ENCODE measurements around the gene TBX18.
A peak's percentile ranks its signal among the peaks of the same experiment; 100 is the strongest.

Gene TBX18

DNA sequence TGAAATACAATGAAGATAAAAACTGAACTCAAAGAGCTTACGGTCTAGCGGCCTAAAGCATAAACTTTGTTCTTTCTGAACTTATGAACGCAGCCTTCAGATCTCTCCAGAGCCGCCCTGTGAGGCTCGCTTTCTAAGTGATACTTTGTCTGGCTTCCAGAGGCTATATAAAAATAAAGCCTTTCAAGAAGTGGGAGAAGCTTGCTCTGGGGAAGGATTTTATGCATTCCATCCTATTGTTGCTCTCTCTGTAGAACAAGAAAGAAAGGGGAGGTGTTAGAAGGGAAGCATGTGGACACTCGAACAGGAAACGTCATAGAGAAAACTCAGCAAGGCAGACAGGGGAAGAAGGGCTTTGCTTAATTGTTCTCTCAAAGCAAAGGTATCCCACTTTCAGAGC, 77.0 kb downstream of the TBX18 start:
- TF ChIP-seq, protein P1, sequence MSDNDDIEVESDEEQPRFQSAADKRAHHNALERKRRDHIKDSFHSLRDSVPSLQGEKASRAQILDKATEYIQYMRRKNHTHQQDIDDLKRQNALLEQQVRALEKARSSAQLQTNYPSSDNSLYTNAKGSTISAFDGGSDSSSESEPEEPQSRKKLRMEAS (IDR thresholded peaks at IDR 0.05), result no peak
- TF ChIP-seq TEAD4 (IDR thresholded peaks at IDR 0.05), result no peak
- TF ChIP-seq YY1 (IDR thresholded peaks at IDR 0.05; ENCODE audit: low read depth), result no peak
- TF ChIP-seq CREB1 (IDR thresholded peaks at IDR 0.05; ENCODE audit: low read depth), result no peak
- no peak for TF ChIP-seq NFIC (IDR thresholded peaks at IDR 0.05)
- no peak for TF ChIP-seq RAD21 (IDR thresholded peaks at IDR 0.05; ENCODE audit: low read depth)
- TF ChIP-seq, protein P2, sequence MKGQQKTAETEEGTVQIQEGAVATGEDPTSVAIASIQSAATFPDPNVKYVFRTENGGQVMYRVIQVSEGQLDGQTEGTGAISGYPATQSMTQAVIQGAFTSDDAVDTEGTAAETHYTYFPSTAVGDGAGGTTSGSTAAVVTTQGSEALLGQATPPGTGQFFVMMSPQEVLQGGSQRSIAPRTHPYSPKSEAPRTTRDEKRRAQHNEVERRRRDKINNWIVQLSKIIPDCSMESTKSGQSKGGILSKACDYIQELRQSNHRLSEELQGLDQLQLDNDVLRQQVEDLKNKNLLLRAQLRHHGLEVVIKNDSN (IDR thresholded peaks at IDR 0.05), result no peak
- TF ChIP-seq, protein P3, sequence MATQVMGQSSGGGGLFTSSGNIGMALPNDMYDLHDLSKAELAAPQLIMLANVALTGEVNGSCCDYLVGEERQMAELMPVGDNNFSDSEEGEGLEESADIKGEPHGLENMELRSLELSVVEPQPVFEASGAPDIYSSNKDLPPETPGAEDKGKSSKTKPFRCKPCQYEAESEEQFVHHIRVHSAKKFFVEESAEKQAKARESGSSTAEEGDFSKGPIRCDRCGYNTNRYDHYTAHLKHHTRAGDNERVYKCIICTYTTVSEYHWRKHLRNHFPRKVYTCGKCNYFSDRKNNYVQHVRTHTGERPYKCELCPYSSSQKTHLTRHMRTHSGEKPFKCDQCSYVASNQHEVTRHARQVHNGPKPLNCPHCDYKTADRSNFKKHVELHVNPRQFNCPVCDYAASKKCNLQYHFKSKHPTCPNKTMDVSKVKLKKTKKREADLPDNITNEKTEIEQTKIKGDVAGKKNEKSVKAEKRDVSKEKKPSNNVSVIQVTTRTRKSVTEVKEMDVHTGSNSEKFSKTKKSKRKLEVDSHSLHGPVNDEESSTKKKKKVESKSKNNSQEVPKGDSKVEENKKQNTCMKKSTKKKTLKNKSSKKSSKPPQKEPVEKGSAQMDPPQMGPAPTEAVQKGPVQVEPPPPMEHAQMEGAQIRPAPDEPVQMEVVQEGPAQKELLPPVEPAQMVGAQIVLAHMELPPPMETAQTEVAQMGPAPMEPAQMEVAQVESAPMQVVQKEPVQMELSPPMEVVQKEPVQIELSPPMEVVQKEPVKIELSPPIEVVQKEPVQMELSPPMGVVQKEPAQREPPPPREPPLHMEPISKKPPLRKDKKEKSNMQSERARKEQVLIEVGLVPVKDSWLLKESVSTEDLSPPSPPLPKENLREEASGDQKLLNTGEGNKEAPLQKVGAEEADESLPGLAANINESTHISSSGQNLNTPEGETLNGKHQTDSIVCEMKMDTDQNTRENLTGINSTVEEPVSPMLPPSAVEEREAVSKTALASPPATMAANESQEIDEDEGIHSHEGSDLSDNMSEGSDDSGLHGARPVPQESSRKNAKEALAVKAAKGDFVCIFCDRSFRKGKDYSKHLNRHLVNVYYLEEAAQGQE (IDR thresholded peaks at IDR 0.05; ENCODE audit: low read depth), result no peak
- TF ChIP-seq EP300 (IDR thresholded peaks at IDR 0.05; ENCODE audit: borderline replicate concordance), result no peak
- TF ChIP-seq ZBTB7A (IDR thresholded peaks at IDR 0.05; ENCODE audit: low read depth), result no peak
- TF ChIP-seq TCF12 (IDR thresholded peaks at IDR 0.05; ENCODE audit: low read depth), result no peak
- TF ChIP-seq CEBPB (IDR thresholded peaks at IDR 0.05), result no peak
- no peak for TF ChIP-seq TAF1 (IDR thresholded peaks at IDR 0.05; ENCODE audit: low read depth)

DNA sequence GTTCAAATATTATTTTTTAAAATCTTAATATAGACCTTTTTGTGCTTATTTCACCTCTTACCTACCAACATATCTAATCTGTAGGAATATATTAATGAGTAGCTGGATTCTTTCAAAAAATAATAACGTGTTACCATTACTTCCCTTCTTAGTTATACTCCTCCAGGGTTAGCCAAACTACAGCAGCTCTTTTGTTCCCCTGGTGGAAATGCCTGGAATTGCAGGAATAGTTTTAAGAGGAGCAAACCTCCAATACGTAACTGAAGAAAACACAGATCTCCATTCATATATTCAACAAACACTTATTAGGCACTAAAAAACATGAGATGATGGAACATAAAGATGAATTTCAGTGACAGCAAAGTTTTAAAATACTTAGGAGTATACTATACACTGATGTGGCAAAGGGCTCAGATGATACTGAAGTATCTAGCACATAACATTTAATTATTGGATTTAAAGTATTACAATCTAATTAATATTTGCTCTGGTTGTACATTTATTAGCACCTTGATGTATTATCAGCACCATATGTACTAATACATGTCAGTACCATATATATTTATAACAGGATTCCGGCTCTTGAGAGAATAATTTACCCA, 78.3 kb downstream of the TBX18 start:
- TF ChIP-seq RAD21 (IDR thresholded peaks at IDR 0.05; ENCODE audit: low read depth), result peak; percentile 68
- TF ChIP-seq, protein P2 (IDR thresholded peaks at IDR 0.05), result no peak

DNA sequence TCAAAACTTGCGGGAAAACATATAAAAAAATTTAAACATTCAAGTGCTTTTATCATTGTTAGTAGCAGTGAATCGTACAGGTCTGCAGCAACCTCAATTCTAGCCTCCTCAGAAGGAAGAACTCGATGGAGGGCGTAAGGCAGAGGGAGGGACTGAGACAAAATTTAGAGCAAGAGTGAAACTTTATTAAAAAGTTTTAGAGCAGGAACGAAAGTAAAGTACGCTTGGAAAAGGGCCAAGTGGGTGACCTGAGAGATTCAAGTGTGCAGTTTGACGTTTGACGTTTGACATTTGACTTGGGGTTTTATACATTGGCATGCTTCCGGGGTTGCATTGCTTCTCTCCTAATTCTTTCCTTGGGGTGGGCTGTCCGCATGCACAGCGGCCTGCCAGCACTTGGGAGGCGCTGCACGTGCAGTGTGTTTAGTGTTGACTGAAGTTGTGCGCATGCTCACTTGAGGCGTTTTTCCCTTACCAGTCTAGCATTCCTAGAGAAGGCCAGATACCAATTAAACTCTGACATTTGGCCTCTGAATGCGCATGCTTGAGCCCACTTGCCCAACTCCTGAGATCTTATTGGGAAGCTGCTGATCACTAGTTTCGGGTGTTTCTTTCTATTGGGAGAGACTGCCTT, 82.6 kb downstream of the TBX18 start:
- TF ChIP-seq, protein P3 (IDR thresholded peaks at IDR 0.05; ENCODE audit: low read depth), result no peak

DNA sequence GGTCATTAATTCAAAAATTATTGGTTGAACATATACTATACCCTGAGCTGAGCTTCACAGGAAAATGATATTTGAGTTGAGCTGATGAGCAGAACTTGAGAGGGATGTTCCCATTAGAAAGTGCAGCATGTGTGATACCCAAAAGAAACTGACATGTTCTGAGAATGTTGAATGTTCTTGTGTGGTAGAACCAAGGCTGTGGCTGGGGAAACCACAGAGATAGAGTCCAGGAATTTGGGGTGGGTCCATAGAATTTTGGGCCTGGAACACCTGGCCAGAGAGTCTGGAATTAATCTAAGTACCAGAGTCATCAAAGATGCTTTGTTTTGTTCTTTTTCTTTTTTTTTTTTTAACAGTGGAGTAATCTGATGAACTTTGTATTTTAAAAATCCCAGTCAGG, 88.7 kb downstream of the TBX18 start:
- TF ChIP-seq EP300 (IDR thresholded peaks at IDR 0.05; ENCODE audit: borderline replicate concordance), result no peak
- TF ChIP-seq YY1 (IDR thresholded peaks at IDR 0.05; ENCODE audit: low read depth), result no peak
- no peak for TF ChIP-seq TEAD4 (IDR thresholded peaks at IDR 0.05)
- TF ChIP-seq, protein P1 (IDR thresholded peaks at IDR 0.05), result no peak
- no peak for TF ChIP-seq FOXM1 (IDR thresholded peaks at IDR 0.05; ENCODE audit: borderline replicate concordance, low read depth)
- no peak for TF ChIP-seq ZBTB7A (IDR thresholded peaks at IDR 0.05; ENCODE audit: low read depth)
- TF ChIP-seq, protein P3 (IDR thresholded peaks at IDR 0.05; ENCODE audit: low read depth), result no peak
- TF ChIP-seq, protein P2 (IDR thresholded peaks at IDR 0.05), result no peak
- TF ChIP-seq NFIC (IDR thresholded peaks at IDR 0.05), result no peak
- no peak for TF ChIP-seq TCF12 (IDR thresholded peaks at IDR 0.05; ENCODE audit: low read depth)
- no peak for TF ChIP-seq TAF1 (IDR thresholded peaks at IDR 0.05; ENCODE audit: low read depth)
- no peak for TF ChIP-seq RAD21 (IDR thresholded peaks at IDR 0.05; ENCODE audit: low read depth)
- TF ChIP-seq CREB1 (IDR thresholded peaks at IDR 0.05; ENCODE audit: low read depth), result no peak
- no peak for TF ChIP-seq EGR1 (IDR thresholded peaks at IDR 0.05)
- no peak for TF ChIP-seq CEBPB (IDR thresholded peaks at IDR 0.05)
